Activated T-cell treated with anti-CD3 and anti-CD28 coated beads, Interleukin-2, amount 50 U/mL, for 48 hours (primary cell): Measurements from ENCODE around the gene NRG3.

Source experiments
- DNase-seq, 2 experiments: peaks; one replicate each; pipeline ENCODE4 v3.0.0-alpha.2; 2020

NRG3 gene

DNA sequence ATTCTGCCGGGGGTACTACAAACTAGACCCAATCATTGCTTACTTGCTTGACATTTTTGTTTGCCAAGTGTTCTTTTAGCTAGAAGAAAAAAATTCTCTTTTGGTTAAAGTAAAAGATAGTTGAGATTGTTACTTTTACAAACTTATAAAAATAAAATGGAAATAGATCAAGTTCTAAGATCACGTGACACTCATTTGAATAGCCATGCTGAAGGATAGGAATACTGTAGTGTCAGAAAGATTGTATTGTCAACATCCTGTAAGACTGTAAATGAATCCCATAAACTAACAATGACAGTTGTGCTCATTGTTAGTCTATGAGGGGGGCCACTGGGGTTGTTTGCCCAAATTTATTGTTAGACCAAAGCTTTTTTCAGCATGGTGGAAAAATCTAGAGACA is 10.5 kb downstream of the NRG3 start:
- DNase-seq, result no peak

DNA sequence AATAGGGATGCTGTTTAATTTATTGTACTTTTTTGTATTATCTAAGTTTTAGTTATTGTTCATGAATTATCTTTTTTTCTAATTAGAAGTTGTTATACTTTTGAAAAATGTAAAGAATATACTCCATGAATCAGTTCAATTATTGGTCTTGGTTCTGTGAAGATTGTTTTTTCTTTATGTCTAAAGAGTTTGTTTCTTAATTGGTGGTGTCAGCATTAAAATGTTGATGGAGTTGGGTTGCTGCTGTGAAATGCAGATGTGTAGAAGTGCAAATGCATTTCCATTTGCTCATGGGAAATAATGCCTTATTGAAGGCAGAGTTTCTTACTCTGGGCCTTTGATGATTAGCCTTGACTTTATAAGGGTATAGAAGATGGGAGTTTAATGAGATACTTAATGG is 11.9 kb downstream of the NRG3 start:
- no peak for DNase-seq

DNA sequence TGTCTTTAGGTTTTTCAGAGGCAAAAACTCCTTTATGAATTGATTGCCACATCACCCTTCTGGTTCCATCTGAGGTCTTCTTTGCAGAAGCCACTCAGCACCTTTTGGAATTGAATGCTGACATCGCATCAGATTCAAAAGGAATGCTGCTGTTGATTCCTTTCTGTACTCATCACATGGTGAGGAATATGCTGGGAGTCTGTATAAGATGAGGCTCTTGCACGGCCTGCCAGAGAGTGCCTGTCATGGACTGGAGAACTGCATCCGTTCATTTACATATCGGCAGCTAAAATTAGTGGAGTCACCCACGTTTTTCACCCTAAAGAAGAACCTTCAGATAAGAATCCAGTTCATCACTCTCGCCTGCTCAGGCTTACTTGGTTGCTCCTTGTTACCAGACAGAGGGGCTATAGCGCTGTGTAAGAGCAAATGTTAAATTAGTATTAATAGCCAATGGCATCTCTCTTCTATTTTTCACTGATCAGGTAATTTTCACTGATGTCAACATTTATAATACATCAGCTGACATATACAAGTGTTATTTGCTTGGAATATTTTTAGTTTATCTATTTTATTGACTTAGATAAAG is 14.3 kb downstream of the NRG3 start:
- DNase-seq, result no peak

DNA sequence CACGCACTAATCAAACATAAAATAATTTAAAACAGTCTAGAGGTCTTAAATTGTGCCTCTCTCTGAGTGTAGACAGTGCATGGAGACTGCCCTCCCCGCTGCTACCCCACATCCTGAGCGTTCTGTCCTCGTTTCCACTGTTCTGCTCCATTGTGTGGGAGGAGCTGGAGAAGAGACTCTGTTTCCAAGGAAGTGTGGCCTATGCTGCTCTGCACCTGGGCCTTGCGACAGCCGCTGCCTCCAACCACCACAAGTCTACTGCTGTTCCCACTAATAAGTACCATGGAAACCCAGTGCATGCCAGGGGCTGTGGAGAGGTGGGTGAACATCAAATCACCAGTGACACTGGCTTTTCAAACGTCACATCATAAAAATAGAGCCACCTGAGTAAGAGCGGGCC is 19.6 kb downstream of the NRG3 start:
- no peak for DNase-seq

DNA sequence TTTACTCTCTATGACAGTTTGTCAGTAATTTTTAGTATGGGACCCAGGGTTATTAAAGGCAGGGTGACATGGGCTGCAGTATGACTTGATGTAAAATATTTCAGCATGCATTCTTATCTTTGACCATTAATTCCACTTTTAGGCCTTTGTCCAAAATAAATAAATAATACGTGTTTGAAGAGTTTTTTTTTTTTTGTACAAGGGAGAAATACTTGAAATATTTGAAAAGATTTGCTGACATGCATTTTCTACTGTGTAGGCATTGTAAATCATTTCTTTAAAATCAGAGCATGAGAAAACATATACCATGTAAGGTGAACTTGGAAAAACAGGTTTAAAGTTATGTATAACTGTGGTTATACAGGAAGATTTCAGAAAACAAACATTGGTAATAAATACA is 23.5 kb downstream of the NRG3 start:
- no peak for DNase-seq

DNA sequence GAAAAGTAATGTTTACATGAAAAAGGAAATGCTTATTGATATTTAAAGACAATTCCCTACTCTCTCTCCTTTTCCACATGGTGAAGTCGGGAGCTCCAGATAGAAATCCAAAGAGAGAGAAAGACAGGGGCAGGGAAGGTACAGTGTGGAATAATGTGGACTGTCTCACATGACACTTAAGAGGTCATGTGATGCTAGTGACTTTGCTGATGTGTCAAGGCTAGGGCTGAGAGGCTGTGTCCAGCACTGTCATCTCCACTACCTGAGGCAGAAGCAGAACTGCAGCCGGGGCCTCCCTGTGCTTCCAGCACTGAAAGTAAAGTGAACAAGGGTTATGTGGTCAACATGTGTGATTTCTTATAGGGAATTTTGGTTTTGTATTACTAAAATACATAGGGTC is 26.0 kb downstream of the NRG3 start:
- no peak for DNase-seq

DNA sequence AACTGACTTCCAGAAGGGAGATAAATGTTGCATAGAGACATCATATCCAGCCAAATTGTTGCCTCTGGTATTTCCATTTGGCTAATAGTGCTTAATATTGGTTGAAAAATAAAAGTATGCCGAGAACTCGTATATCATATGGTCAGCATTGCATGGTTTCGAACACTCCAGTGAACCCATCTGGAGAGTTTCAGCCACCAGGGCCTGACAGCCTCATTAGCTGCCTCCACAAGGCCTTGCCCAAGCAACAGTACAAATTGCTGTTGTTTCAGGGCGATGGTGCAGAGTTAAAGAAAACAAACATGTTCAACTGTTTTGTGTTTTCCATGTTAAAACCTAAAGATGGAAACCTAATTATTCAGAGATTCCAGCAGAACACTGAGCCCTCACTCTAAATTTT is 28.5 kb downstream of the NRG3 start:
- DNase-seq, result no peak

DNA sequence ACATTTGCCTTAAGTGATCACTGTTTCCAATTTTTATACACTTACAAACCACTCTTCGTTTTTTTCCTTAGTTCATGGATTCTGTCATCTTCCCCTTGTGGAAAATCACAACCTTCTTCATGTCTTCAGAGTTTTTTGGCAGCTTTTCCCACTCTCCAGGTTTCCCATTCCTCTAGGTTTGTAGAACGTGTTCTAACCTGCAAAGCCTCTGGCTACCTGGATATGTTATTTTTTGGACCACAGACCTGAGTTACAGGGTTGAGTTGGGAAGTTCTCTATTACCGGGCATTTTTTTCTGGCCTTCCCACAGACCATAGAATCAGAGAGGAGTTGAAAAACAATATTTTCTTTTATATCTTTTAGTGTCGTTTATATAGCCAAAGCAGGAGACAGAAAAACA is 30.2 kb downstream of the NRG3 start:
- DNase-seq, result no peak

DNA sequence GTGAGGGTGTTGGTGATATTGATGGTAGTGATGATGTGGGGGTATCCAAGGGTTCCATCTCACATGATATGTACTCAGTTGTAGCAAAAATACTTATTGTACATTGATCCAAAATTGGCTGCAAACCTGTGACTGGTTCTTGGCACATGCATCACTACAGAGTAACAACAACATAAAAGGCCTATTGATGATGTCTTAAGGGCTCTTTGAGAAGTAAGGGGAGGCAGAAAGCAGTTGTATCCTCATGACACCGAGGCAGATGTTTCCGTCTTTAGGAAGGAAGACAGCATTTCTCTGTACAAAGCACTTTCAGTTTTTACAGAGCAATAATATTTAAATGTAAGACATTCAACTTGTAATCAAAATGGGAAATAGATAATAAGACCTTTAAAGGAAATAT is 34.5 kb downstream of the NRG3 start:
- no peak for DNase-seq

DNA sequence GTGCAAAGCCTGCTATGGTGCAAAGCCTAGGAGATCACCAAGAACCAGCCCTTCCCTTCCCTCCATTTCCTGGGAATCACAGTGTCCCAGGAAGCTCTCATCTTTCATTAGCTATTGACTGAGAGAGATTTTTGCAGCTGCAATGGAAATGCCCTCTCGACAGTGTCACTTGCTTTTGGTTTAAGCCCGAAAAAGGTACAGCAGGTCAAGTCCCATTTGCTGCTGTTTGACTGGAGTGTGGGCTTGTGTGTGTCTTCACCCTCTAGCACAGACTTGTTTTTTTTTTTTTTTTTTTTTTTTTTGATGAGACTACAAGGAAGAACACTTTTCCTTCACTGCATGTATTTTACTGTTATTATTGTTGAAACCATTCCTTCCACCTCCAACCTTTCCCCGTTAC is 36.3 kb downstream of the NRG3 start:
- DNase-seq, result no peak

DNA sequence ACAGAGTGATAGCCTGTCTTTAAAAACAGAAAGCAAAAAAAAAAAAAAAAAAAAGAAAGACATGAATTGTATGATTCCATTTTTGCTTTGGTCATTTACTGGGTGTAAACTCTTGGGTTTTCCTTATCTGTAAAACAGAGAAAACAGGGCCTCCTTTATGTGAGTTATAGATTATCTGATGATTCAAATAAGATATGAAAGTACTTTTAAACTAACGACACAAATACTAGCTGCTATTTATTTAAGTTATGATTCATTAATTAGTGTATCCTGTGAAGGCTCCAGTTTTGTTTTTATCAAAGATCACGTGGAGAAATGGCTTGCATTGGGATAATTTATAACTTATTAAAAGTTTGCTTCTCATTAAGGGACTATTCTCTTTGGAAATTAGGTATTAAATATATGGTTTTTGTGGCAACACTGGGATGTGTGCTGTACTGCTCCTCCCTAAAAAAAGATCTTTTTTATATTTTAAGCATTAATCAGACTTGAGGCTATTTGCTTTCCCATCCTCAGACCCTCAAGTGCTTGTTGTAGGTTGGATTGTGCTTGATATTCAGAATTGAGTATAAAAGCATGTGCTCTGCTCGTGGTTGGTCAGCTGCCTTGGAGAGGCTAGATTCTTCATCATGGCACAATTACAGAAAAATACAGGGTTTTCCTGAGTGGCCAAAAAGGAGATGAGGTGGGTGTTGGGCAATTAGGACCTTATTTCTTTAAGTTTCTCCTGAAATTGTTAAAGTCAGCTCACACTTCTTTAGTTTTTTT is 39.9 kb downstream of the NRG3 start:
- no peak for DNase-seq

DNA sequence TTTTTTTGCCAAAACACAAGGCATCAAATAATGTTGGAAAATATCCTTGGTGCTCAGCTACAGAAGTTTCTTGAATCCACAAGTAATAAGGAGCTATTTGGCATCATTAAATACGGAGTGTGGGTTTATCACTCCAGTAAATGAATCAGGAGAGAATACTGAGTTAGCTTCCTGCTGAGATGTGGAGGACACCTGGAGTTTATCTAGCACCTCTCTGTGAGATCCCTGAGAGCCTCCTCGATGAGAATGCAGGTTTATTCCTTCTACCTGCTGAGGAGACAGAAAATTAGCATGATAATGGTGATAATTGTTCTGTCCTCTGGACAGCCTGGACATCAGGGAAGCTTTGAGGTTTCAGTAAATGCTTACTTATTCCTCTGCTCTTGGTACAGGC is 40.5 kb downstream of the NRG3 start:
- no peak for DNase-seq

DNA sequence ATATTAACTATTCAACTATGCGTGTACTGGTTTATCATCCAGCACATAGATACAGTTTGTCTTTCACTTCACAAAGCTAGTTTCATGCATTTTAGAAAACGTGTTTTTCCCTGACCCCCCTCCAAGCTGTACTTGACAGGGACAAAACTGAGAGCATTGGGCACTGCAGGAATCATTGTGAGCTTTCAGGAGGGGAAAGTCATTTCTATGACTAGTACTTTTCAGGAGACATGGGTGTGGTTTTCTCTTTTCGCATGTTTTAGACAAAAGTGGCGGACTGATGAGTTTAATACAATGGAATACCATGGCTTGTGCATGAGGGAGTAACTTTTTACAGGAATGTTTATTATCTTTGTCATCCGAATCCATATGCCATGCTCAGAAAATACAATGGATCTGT is 42.7 kb downstream of the NRG3 start:
- DNase-seq, result no peak

DNA sequence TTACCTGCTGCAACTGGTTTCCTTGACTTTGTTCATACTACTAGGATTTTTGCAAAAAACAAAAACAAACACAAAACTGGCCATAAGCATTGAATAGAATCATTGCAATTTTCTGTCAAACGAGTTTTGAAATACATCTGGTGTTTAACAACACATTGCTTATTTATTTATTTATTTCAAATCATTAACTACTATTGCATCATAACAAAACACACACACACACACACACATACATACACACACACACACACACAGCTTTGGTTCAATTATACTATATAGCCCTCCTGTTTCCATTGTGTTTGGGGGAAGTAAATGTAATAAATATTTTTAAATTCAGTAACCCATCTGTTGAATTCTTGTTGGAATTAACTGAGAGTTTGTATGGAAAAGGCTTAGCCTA is 43.8 kb downstream of the NRG3 start:
- no peak for DNase-seq

DNA sequence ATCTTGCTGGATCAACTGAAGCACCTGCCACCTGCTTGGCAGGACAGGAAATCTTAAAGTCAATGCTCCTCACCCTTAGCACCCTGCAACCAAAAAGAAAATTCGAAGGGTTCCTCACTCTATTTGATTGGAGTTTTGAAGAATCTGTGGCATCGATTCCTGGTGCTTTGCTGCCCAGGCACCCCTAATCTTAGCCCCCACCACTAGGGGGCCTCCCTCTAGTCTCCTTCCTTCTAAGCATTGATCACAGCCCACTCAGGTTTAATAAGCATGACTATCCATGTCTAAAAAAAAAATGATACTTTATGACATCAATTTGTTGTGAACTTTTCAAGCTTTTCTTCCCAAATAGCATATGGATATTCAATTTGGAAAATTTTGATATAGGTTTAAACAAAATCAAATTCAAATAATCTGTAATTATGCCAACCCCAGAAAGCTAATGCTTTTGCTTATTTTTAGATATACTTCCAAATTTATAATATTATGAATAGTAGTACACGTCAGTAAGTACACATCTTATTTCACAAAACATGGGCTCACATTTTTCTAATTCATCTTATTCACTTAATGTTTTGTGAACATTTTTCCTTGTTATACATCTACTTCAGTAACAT is 45.3 kb downstream of the NRG3 start:
- DNase-seq, result peak; percentile 16 to 17

DNA sequence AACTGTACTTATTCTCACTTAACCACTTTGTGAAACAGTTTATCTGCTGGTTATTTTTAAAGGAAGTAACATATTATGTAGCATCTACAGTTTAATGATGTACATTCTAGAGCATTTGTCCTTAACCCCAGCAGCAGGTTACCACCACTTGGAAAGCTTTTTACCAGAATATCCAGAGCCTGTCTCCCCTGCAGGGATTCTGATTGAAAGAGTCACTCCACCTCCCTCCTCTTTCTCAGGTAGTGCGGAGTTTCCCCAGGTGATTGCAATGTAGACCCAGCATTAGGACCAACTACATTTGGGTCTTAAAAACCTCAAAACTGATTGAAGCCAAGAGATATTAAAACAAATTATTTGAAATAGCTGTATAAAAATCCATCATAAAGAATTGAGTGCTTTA is 53.1 kb downstream of the NRG3 start:
- no peak for DNase-seq

DNA sequence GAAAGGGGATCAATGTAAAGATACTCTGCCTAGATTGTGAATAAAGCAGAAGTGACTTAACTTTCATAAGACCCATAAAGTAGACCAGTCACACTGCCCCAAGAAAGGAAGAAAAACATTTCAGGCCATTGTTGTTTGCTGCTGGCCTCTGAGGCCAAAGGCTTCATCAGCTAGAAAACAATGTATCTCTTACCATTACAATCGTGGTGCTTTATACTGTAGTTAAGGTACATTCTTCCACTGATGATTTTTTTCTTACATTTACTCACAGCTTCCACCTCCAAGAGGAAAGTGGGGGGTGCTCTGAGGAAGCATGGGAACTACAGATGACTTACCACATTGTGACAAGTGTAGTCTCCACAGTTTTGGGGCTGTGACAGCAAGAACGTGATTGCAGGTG is 68.6 kb downstream of the NRG3 start:
- DNase-seq, result no peak

DNA sequence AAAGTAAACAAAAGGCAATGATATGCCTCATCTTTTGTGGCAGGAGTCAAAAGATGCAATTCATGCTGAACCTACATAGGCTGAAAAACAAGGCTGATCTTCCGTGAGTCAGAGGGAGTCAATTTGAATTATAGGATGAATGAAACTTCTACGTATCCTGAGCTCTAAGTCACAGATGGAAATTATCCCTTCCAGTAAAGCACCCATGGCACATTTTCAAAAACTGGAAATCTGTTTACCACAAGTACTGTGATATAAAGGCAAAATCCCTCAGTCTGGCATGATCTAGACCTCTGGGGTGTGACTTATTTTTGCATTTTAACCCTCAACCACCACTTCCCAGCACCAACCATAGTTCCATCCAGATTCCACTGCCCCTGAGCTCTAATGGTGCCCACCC is 69.6 kb downstream of the NRG3 start:
- no peak for DNase-seq

DNA sequence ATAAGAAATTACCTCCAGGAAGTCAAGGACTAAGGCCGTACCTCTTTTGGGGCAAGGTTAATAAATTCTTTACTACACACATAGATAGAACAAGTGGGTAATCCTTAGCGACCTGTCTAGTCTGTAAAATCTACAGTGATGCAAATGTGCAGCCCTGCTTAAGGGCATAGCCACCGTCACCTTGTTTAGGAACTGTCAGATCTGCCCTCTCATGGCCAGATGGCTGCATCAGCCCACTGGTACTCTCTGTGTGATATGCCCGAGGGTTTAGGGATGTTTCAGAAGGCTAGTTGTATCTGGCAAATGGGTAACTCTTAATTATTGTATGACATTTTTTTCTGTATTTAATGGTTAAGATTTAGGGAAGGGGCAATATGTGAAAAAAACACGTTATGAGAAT is 74.3 kb downstream of the NRG3 start:
- DNase-seq, result no peak

DNA sequence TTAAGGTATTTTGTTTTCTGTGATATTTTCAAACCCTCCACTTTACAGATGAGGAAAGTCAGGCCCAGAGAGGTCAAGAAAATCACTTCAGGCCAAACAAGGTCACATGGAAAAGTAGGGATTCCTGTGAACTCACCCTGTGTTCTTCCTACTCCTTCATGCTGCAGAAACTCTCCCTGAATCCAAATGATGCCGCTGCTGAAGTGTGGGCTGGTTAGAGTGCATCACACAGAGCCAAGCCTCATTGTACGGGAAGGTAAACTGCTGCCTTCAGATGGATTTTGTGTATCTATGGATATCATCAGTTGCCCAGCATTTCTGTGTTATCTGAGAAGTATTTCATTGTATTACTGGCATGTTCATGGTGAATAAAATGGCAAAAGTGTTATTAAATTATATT is 75.4 kb downstream of the NRG3 start:
- no peak for DNase-seq

DNA sequence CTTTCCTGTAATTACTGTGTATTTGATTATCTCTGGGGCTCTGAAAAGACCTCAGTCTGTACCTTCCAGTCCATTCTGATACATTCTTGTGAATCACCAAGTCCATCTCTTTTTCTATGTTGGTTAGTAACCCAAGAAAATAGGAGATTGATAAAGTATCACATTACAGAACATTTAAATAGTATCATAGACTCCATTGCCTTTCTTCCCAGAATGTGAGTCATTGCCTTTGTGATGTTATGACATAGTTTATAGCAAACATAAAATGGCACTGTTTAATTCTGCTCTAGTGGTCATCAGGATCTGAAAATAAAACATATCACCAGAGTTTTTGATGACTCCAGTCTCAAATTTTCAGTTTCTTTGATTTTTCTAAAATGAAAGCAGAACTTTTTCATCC is 78.4 kb downstream of the NRG3 start:
- no peak for DNase-seq

DNA sequence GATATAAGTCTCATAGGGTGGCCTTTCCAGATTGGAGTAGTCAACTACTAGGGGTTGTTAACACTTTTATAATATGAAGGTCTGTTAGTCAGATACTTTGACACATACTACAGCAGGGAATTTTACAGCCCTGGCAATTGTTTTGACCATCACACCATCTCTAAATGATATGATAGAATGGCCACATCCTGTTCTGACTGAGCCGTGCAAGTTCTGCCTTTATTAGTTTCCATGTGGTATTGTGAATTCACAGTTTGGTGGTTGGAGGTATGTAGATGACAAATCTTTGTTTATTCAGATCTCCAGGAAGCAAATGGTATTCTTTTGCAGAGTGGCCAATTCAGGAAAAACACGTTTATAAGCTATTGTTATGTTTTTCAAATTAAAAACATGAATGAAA is 83.0 kb downstream of the NRG3 start:
- DNase-seq, result no peak

DNA sequence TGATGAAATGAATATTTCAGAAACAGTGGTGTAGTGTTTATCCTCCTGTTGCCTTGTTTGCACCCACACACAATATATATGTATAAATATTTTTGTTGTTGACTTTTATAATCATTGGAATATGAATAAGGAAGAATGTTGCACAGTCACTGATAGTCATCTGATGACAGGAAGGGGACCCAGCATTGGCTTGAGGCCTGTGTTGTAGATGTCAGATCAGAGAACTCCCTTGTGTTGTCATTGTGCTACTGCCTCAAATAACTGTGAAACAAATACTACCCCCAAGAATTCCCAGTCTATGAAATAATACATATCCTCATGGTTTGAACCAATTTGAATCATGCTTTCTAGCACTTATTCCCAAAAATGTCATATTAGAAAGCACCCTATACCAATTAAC is 84.0 kb downstream of the NRG3 start:
- no peak for DNase-seq

DNA sequence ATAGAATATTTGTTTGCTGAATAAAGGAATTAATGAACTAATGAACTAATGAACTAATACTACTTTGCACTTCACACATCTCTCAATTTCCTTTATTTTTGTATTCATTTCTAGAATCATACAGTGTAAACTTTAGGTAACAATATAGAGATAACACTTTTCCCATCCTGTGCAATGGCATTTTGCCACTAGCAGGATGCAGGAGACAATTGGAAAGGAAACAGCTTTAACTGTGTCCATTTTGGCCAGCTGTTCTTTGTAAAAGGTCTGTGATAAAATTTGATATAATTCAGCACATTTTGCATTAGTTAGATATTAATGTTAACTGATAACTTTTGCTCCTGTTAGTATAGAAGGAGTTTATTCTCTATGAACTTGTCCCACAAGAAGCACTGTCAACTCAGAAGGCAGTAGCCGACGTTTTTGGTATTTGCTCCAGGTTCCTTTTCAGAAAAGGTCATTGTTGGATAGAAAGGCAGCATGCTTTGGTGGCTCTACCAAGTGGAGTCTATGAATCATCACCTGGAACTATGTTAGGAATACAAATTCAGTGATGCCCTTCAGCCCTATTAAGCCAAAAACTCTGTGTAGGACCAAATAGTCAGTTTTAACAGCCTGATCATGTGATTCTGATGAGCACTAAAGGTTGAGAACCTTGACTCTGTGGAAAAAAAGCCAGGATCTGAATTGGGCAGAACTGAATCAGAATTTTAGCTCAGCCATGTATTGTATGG is 86.6 kb downstream of the NRG3 start:
- no peak for DNase-seq
